Astrocyte (in vitro differentiated cells and primary cell): ENCODE results near the gene VPS13D. TPM values are rescaled to one million over a fixed set of nuclear protein-coding genes. Genes with fewer than 3 reads are reported as not detected.

Experiments
- DNase-seq: peaks from one replicate; pipeline ENCODE4 v3.0.0-alpha.2; 2010; ENCODE audit warnings: low read depth
- FAIRE-seq: peaks from 2 replicates; lab custom pipeline; 2011; peaks lifted over from hg19 to GRCh38; lab: Jason Lieb, UNC
- H2AFZ ChIP-seq: 2 replicates; pipeline ENCODE4 v1.6.0; 2012; ENCODE audit warnings: low read depth, low read length, inconsistent platforms
- H3K27ac ChIP-seq: 2 replicates; pipeline ENCODE4 v1.5.1; 2011; ENCODE audit warnings: low read depth, low read length, inconsistent platforms
- H3K27me3 ChIP-seq: 2 replicates; pipeline ENCODE4 v1.6.0; 2011; ENCODE audit warnings: low read length, inconsistent platforms; ENCODE audit not compliant: insufficient read depth
- H3K36me3 ChIP-seq: 2 replicates; pipeline ENCODE4 v1.5.1; 2011; ENCODE audit warnings: low read length, inconsistent platforms; ENCODE audit not compliant: insufficient read depth
- H3K4me1 ChIP-seq: 2 replicates; pipeline ENCODE4 v1.5.1; 2011; ENCODE audit warnings: low read length, inconsistent platforms; ENCODE audit not compliant: insufficient read depth
- H3K4me2 ChIP-seq: 2 replicates; pipeline ENCODE4 v1.6.0; 2012; ENCODE audit warnings: low read length, inconsistent platforms
- H3K4me3 ChIP-seq: 2 replicates; pipeline ENCODE4 v1.5.1; 2011; ENCODE audit warnings: low read depth, mild to moderate bottlenecking, low read length, inconsistent platforms; ENCODE audit not compliant: insufficient read depth
- H3K79me2 ChIP-seq: 2 replicates; pipeline ENCODE4 v1.6.0; 2012; ENCODE audit warnings: mild to moderate bottlenecking, low read length, inconsistent platforms; ENCODE audit not compliant: insufficient read depth
- H3K9ac ChIP-seq: 2 replicates; pipeline ENCODE4 v1.6.0; 2012; ENCODE audit warnings: mild to moderate bottlenecking, low read length, inconsistent platforms
- H3K9me3 ChIP-seq: 2 replicates; pipeline ENCODE4 v1.5.1; 2012; ENCODE audit warnings: low read depth, mild to moderate bottlenecking, low read length, inconsistent platforms; ENCODE audit not compliant: insufficient read depth
- H4K20me1 ChIP-seq: 2 replicates; pipeline ENCODE4 v1.6.0; 2012; ENCODE audit warnings: low read length, inconsistent platforms; ENCODE audit not compliant: insufficient read depth
- H3K27ac Mint-ChIP-seq: one replicate; pipeline ENCODE4 v1.8.0; 2021; ENCODE audit warnings: mild to moderate bottlenecking, mixed read lengths; ENCODE audit not compliant: unreplicated experiment
- H3K27me3 Mint-ChIP-seq: one replicate; pipeline ENCODE4 v1.8.0; 2021; ENCODE audit warnings: low read depth, mixed read lengths; ENCODE audit not compliant: unreplicated experiment
- H3K36me3 Mint-ChIP-seq: one replicate; pipeline ENCODE4 v1.8.0; 2021; ENCODE audit warnings: low read depth, mixed read lengths; ENCODE audit not compliant: unreplicated experiment
- H3K4me1 Mint-ChIP-seq: one replicate; pipeline ENCODE4 v1.8.0; 2021; ENCODE audit warnings: low read depth, mixed read lengths; ENCODE audit not compliant: unreplicated experiment
- H3K4me3 Mint-ChIP-seq: one replicate; pipeline ENCODE4 v1.8.0; 2021; ENCODE audit warnings: mild to moderate bottlenecking, moderate library complexity, mixed read lengths; ENCODE audit not compliant: unreplicated experiment
- H3K9me3 Mint-ChIP-seq: one replicate; pipeline ENCODE4 v1.8.0; 2021; ENCODE audit warnings: mild to moderate bottlenecking, mixed read lengths; ENCODE audit not compliant: unreplicated experiment
- EZH2 ChIP-seq: IDR thresholded peaks from 2 replicates; pipeline ENCODE4 v1.6.1; 2012; ENCODE audit warnings: mild to moderate bottlenecking, low read length, inconsistent platforms; ENCODE audit not compliant: insufficient read depth
- total RNA-seq: library from RNA; stranded (reverse); gene quantifications from 2 replicates; pipeline ENCODE4 v1.2.1, GENCODE V29; 2021
- TF ChIP-seq, protein P1 (sequence below): IDR thresholded peaks from 2 replicates; pipeline ENCODE4 v1.5.1; 2011; ENCODE audit warnings: low read depth, mild to moderate bottlenecking, inconsistent platforms, low read length, moderate library complexity; ENCODE audit not compliant: insufficient read depth

VPS13D gene
- total RNA-seq, 1 donor from 2014 or later: 25.9 TPM

DNA sequence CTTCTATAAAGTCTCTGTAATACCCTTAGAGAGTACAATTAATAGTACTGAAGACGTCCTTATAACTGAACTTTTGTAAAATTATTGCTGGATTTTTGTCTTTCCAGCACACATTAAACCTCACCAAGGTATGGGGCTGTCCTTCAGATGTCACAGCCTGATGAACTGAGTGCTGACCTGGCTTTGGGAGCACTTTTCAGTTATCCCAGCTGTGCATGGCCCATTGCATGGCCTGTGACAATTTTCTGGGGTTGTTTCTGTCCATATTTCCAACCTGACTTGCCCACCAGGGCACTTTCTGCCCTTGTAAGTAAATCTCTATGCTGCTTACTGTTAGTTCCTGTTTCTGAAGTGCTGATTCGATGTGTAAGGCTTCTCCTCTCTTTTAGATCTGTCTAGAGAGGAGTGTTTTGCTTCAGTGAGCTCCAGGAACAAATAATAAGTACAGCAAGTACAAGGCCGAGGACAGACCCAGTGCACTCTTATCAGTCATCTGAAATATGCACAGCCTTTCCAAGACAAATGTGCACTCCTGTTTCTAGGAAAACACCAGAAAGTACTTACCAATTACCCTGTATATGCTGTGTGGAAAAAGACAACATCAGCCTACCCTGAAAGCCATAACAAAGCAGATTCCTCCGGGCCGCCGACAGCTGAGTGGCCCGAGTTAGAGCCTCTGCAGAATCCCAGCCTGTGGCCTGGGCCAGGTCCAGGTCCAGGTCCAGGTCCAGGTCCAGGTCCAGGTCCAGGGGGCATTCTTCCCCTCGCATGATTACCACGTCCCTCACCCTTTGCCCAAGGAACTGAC, 266.5 kb downstream of the VPS13D start:
- peaks cover 2% of the 10 kb centered on the region for H3K36me3 ChIP-seq
- H3K9me3 ChIP-seq: no peaks in the 10 kb centered on the region
- H3K9ac ChIP-seq: no peak overlapping the region
- H3K27me3 ChIP-seq: no peaks in the 10 kb centered on the region
- H3K27me3 Mint-ChIP-seq: no peaks in the 10 kb centered on the region
- H4K20me1 ChIP-seq: no peaks in the 10 kb centered on the region
- H3K4me1 ChIP-seq: peaks cover 3% of the 10 kb centered on the region
- DNase-seq: peak; percentile 53
- H3K4me3 ChIP-seq: no peak overlapping the region
- H3K79me2 ChIP-seq: no peaks in the 10 kb centered on the region
- no peak overlapping the region for H3K27ac Mint-ChIP-seq
- TF ChIP-seq, protein P1, sequence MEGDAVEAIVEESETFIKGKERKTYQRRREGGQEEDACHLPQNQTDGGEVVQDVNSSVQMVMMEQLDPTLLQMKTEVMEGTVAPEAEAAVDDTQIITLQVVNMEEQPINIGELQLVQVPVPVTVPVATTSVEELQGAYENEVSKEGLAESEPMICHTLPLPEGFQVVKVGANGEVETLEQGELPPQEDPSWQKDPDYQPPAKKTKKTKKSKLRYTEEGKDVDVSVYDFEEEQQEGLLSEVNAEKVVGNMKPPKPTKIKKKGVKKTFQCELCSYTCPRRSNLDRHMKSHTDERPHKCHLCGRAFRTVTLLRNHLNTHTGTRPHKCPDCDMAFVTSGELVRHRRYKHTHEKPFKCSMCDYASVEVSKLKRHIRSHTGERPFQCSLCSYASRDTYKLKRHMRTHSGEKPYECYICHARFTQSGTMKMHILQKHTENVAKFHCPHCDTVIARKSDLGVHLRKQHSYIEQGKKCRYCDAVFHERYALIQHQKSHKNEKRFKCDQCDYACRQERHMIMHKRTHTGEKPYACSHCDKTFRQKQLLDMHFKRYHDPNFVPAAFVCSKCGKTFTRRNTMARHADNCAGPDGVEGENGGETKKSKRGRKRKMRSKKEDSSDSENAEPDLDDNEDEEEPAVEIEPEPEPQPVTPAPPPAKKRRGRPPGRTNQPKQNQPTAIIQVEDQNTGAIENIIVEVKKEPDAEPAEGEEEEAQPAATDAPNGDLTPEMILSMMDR: no peak
- no peak for TF ChIP-seq EZH2
- no peak overlapping the region for H2AFZ ChIP-seq
- H3K4me1 Mint-ChIP-seq: no peaks in the 10 kb centered on the region
- no peak for FAIRE-seq
- no peak overlapping the region for H3K4me2 ChIP-seq
- no peak overlapping the region for H3K27ac ChIP-seq
- H3K36me3 Mint-ChIP-seq: peaks cover 16% of the 10 kb centered on the region
- H3K9me3 Mint-ChIP-seq: no peaks in the 10 kb centered on the region
- no peak overlapping the region for H3K4me3 Mint-ChIP-seq

DNA sequence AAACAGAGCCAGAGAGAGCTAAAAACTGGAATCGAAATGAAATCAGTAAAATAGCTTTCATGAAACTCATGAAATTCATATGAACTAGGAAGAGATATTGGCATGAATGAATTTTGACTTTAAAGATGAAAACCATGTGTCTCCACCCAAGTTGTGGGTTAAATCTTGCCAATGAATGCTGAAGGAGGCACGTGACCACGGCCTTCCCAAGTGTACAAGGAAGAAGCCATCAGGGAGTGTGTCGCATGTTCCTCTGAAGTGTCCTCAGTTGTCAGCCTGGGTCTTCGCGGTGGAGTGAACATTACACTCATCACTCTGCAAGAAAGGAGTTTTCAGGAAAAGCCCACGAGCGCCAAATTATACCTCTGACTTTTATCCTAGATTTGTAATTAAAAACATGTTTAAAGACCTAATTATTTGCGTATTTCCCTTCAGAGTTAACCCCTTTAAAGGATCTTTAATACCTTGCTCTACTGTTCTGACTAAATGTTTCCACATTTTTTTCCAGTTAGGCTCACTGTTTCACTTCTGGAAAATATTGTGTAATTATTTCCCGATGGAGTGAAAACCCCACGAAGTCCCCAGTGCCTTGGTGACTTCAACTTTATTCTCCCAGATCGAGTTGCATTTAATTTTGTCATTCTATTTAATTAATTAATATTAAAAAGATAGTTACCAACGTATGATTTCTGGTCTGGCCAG, 269.9 kb downstream of the VPS13D start:
- H3K9me3 Mint-ChIP-seq: no peaks in the 10 kb centered on the region
- Histone ChIP-seq H3K4me3 (no peak overlapping the region), H4K20me1 (no peaks in the 10 kb centered on the region), H3K4me1 (peaks cover 11% of the 10 kb centered on the region), H3K36me3 (peaks cover 2% of the 10 kb centered on the region), H3K9me3 (no peaks in the 10 kb centered on the region), H3K4me2 (no peak overlapping the region), H3K27me3 (no peaks in the 10 kb centered on the region), H3K27ac (no peak overlapping the region), H3K79me2 (no peaks in the 10 kb centered on the region), H3K9ac (no peak overlapping the region), H2AFZ (no peak overlapping the region)
- DNase-seq (no peak), FAIRE-seq (no peak)
- H3K4me3 Mint-ChIP-seq: no peak overlapping the region
- no peaks in the 10 kb centered on the region for H3K27me3 Mint-ChIP-seq
- H3K4me1 Mint-ChIP-seq: no peaks in the 10 kb centered on the region
- TF ChIP-seq, protein P1: no peak
- TF ChIP-seq EZH2: no peak
- no peak overlapping the region for H3K27ac Mint-ChIP-seq
- peaks cover 17% of the 10 kb centered on the region for H3K36me3 Mint-ChIP-seq

DNA sequence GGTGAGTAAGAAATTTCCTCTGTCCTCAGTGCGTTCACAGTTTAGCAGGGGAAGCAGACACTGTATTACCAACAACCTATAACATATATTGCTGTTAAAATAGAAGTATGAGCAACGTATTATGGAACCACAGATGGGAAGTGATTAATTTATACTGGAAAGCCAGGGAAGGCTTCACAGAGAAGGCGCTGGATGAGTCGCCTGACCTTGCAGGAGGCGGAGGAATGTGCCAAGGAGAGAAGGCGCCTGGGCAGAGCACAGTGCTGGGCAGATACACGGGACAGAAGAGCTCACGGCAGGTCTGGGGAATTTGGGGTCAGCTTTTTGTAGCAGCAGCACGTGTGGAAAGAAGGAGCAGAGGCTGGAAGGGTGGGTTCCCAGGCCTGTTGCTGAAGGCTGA, 271.8 kb downstream of the VPS13D start:
- Mint-ChIP-seq H3K27me3 (no peaks in the 10 kb centered on the region), H3K4me1 (no peaks in the 10 kb centered on the region), H3K27ac (no peak overlapping the region), H3K36me3 (peaks cover 24% of the 10 kb centered on the region), H3K9me3 (no peaks in the 10 kb centered on the region), H3K4me3 (no peak overlapping the region)
- H2AFZ ChIP-seq: no peak overlapping the region
- no peak overlapping the region for H3K9ac ChIP-seq
- H3K27me3 ChIP-seq: no peaks in the 10 kb centered on the region
- no peaks in the 10 kb centered on the region for H4K20me1 ChIP-seq
- H3K4me1 ChIP-seq: peaks cover 11% of the 10 kb centered on the region
- peak overlapping the region; percentile 33 for H3K4me2 ChIP-seq
- DNase-seq: peak; percentile 74
- H3K79me2 ChIP-seq: no peaks in the 10 kb centered on the region
- H3K27ac ChIP-seq: no peak overlapping the region
- no peaks in the 10 kb centered on the region for H3K9me3 ChIP-seq
- peaks cover 2% of the 10 kb centered on the region for H3K36me3 ChIP-seq
- H3K4me3 ChIP-seq: no peak overlapping the region
- FAIRE-seq: no peak
- TF ChIP-seq EZH2: no peak
- TF ChIP-seq, protein P1: no peak
